ENCODE results near the gene RPL10A.

RPL10A gene

DNA sequence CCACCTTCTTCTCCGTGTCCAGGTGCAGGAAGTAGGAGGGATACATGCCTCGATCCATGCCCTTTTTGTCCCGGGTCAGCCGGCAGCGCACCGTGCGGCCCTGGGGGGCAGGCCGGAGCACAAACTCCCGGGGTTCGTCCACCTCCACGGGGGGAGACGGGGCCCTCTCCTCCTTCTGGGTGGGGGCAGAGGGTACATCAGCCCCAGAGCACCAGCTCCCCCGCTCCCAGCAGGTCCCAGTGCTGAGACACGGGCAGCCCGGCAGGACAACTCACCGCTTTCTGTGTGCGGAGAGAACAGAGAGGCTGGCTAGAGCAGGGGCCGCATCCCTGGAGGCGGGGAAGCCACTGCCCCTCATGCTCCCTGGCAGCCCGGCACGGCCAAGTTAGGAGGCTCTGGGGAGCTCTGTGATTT lies 37.8 kb downstream of the RPL10A start:
- no peak overlapping the region for H3K4me3 ChIP-seq (ENCODE audit: low read length)
- no peaks in the 10 kb centered on the region for H3K9me2 ChIP-seq (replicated peaks; ENCODE audit: control insufficient read depth, low read length)
- no peak overlapping the region for H3K4me2 ChIP-seq (ENCODE audit: low read length)
- no peaks in the 10 kb centered on the region for H3K36me3 ChIP-seq (ENCODE audit: control insufficient read depth, low read length)
- TF ChIP-seq, protein P1, sequence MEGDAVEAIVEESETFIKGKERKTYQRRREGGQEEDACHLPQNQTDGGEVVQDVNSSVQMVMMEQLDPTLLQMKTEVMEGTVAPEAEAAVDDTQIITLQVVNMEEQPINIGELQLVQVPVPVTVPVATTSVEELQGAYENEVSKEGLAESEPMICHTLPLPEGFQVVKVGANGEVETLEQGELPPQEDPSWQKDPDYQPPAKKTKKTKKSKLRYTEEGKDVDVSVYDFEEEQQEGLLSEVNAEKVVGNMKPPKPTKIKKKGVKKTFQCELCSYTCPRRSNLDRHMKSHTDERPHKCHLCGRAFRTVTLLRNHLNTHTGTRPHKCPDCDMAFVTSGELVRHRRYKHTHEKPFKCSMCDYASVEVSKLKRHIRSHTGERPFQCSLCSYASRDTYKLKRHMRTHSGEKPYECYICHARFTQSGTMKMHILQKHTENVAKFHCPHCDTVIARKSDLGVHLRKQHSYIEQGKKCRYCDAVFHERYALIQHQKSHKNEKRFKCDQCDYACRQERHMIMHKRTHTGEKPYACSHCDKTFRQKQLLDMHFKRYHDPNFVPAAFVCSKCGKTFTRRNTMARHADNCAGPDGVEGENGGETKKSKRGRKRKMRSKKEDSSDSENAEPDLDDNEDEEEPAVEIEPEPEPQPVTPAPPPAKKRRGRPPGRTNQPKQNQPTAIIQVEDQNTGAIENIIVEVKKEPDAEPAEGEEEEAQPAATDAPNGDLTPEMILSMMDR (IDR thresholded peaks at IDR 0.05; ENCODE audit: low read depth, low read length, poor library complexity, severe bottlenecking), result no peak
- H3K9me3 ChIP-seq (ENCODE audit: control insufficient read depth, insufficient read depth, low read length), result no peaks in the 10 kb centered on the region
- 0 out of 2 replicates have a peak, but pooled peaks cover 6% of the 10 kb centered on the region for H3K4me1 ChIP-seq (ENCODE audit: control insufficient read depth, low read length)
- H3K27ac ChIP-seq (ENCODE audit: low read depth, low read length), result no peak overlapping the region
- no peaks in the 10 kb centered on the region for H3F3A ChIP-seq (ENCODE audit: control insufficient read depth, insufficient read depth)
- H3K79me2 ChIP-seq (ENCODE audit: control insufficient read depth, low read length), result no peaks in the 10 kb centered on the region
- H4K20me1 ChIP-seq (ENCODE audit: control insufficient read depth, insufficient read depth, low read depth, low read length), result no peaks in the 10 kb centered on the region
- H3K27me3 ChIP-seq (ENCODE audit: control insufficient read depth, low read length), result peaks cover 49% of the 10 kb centered on the region

DNA sequence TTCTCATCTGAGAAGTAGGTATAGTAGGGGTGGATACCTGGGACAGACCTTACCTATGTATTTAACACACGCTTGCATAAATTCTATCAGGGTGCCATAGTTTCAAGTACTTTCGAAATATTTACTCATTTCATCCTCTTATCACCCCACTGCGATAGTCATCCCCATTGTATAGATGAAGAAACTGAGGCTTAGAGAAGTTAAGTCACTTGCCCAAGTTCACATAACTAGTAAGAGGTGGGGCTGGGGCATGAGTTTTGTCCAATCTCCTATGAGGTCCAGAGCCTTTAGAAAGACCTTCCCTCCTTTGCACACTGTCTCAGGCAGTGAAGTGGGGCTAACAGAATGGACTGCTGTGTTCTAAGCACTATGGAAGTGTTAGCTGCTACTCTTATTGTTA lies 38.3 kb downstream of the RPL10A start:
- Histone ChIP-seq H3K79me2 (ENCODE audit: control insufficient read depth, low read length) (no peaks in the 10 kb centered on the region), H3K9me2 (replicated peaks; ENCODE audit: control insufficient read depth, low read length) (no peaks in the 10 kb centered on the region), H3K9me3 (ENCODE audit: control insufficient read depth, insufficient read depth, low read length) (no peaks in the 10 kb centered on the region), H3K4me3 (ENCODE audit: low read length) (no peak overlapping the region), H3K4me1 (ENCODE audit: control insufficient read depth, low read length) (0 out of 2 replicates have a peak, but pooled peaks cover 6% of the 10 kb centered on the region), H3K36me3 (ENCODE audit: control insufficient read depth, low read length) (no peaks in the 10 kb centered on the region), H3K27me3 (ENCODE audit: control insufficient read depth, low read length) (peaks cover 51% of the 10 kb centered on the region), H3K27ac (ENCODE audit: low read depth, low read length) (no peak overlapping the region), H3F3A (ENCODE audit: control insufficient read depth, insufficient read depth) (no peaks in the 10 kb centered on the region), H3K4me2 (ENCODE audit: low read length) (no peak overlapping the region), H4K20me1 (ENCODE audit: control insufficient read depth, insufficient read depth, low read depth, low read length) (no peaks in the 10 kb centered on the region)
- TF ChIP-seq, protein P1 (IDR thresholded peaks at IDR 0.05; ENCODE audit: low read depth, low read length, poor library complexity, severe bottlenecking), result no peak
- no peak for TF ChIP-seq EZH2phosphoT487 (IDR thresholded peaks at IDR 0.05; ENCODE audit: borderline replicate concordance, low read length)

- H3K27ac ChIP-seq (ENCODE audit: low read depth, low read length), result no peak overlapping the region
- no peak overlapping the region for H3K4me3 ChIP-seq (ENCODE audit: low read length)
- H3K9me3 ChIP-seq (ENCODE audit: control insufficient read depth, insufficient read depth, low read length), result no peaks in the 10 kb centered on the region
- no peaks in the 10 kb centered on the region for H3K79me2 ChIP-seq (ENCODE audit: control insufficient read depth, low read length)
- TF ChIP-seq EZH2phosphoT487 (IDR thresholded peaks at IDR 0.05; ENCODE audit: borderline replicate concordance, low read length), result no peak
- TF ChIP-seq, protein P1 (IDR thresholded peaks at IDR 0.05; ENCODE audit: low read depth, low read length, poor library complexity, severe bottlenecking), result no peak
- 0 out of 2 replicates have a peak, but pooled peaks cover 6% of the 10 kb centered on the region for H3K4me1 ChIP-seq (ENCODE audit: control insufficient read depth, low read length)
- no peaks in the 10 kb centered on the region for H3F3A ChIP-seq (ENCODE audit: control insufficient read depth, insufficient read depth)
- no peaks in the 10 kb centered on the region for H4K20me1 ChIP-seq (ENCODE audit: control insufficient read depth, insufficient read depth, low read depth, low read length)
- no peak overlapping the region for H3K4me2 ChIP-seq (ENCODE audit: low read length)
- no peaks in the 10 kb centered on the region for H3K9me2 ChIP-seq (replicated peaks; ENCODE audit: control insufficient read depth, low read length)
- H3K27me3 ChIP-seq (ENCODE audit: control insufficient read depth, low read length), result peaks cover 49% of the 10 kb centered on the region
- no peaks in the 10 kb centered on the region for H3K36me3 ChIP-seq (ENCODE audit: control insufficient read depth, low read length)
Observed at GRCh38 chr6:35507221-35507620, 39.0 kb downstream of the RPL10A start.

All from DOHH2 (cell line).